ENCODE measurements around the gene MRPL37.

DNA sequence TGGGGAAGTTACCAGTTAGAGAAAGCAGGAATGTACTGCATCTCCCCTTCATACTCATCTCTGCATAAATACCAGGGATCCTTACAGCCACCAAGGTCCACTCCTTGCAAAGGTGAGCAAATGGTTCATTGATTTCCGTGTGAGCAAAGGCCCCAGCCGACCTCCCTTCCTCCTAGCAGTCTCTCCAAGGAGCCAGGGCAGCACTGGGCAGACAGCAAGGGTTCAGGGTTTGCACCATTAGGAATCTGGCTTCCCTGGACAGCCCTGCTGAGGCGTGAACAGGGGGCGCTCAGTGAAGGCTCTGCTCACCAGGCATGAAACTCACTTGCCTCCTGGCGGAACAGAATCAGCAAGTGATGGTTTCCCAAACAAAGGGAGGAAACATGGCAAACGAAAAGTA is 65.7 kb downstream of the MRPL37 start:
- TF ChIP-seq, protein P1, sequence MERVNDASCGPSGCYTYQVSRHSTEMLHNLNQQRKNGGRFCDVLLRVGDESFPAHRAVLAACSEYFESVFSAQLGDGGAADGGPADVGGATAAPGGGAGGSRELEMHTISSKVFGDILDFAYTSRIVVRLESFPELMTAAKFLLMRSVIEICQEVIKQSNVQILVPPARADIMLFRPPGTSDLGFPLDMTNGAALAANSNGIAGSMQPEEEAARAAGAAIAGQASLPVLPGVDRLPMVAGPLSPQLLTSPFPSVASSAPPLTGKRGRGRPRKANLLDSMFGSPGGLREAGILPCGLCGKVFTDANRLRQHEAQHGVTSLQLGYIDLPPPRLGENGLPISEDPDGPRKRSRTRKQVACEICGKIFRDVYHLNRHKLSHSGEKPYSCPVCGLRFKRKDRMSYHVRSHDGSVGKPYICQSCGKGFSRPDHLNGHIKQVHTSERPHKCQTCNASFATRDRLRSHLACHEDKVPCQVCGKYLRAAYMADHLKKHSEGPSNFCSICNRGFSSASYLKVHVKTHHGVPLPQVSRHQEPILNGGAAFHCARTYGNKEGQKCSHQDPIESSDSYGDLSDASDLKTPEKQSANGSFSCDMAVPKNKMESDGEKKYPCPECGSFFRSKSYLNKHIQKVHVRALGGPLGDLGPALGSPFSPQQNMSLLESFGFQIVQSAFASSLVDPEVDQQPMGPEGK (CRISPR knock-in tag; IDR thresholded peaks at IDR 0.05; ENCODE audit: borderline replicate concordance): no peak
- TF ChIP-seq GLIS3 (CRISPR knock-in tag; IDR thresholded peaks at IDR 0.05) (no peak), CSDC2 (CRISPR knock-in tag; IDR thresholded peaks at IDR 0.05) (no peak), TOX (CRISPR knock-in tag; IDR thresholded peaks at IDR 0.05; ENCODE audit: borderline replicate concordance) (no peak), ZFP30 (CRISPR knock-in tag; IDR thresholded peaks at IDR 0.05) (no peak), ARNTL (CRISPR knock-in tag; IDR thresholded peaks at IDR 0.05; ENCODE audit: borderline replicate concordance, low read depth) (no peak), RARB (CRISPR knock-in tag; IDR thresholded peaks at IDR 0.05) (no peak), SNAI2 (CRISPR knock-in tag; IDR thresholded peaks at IDR 0.05) (no peak)
- TF ChIP-seq, protein P2, sequence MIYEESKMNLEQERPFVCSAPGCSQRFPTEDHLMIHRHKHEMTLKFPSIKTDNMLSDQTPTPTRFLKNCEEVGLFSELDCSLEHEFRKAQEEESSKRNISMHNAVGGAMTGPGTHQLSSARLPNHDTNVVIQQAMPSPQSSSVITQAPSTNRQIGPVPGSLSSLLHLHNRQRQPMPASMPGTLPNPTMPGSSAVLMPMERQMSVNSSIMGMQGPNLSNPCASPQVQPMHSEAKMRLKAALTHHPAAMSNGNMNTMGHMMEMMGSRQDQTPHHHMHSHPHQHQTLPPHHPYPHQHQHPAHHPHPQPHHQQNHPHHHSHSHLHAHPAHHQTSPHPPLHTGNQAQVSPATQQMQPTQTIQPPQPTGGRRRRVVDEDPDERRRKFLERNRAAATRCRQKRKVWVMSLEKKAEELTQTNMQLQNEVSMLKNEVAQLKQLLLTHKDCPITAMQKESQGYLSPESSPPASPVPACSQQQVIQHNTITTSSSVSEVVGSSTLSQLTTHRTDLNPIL (CRISPR knock-in tag; IDR thresholded peaks at IDR 0.05; ENCODE audit: low read depth): no peak
- TF ChIP-seq, protein P3, sequence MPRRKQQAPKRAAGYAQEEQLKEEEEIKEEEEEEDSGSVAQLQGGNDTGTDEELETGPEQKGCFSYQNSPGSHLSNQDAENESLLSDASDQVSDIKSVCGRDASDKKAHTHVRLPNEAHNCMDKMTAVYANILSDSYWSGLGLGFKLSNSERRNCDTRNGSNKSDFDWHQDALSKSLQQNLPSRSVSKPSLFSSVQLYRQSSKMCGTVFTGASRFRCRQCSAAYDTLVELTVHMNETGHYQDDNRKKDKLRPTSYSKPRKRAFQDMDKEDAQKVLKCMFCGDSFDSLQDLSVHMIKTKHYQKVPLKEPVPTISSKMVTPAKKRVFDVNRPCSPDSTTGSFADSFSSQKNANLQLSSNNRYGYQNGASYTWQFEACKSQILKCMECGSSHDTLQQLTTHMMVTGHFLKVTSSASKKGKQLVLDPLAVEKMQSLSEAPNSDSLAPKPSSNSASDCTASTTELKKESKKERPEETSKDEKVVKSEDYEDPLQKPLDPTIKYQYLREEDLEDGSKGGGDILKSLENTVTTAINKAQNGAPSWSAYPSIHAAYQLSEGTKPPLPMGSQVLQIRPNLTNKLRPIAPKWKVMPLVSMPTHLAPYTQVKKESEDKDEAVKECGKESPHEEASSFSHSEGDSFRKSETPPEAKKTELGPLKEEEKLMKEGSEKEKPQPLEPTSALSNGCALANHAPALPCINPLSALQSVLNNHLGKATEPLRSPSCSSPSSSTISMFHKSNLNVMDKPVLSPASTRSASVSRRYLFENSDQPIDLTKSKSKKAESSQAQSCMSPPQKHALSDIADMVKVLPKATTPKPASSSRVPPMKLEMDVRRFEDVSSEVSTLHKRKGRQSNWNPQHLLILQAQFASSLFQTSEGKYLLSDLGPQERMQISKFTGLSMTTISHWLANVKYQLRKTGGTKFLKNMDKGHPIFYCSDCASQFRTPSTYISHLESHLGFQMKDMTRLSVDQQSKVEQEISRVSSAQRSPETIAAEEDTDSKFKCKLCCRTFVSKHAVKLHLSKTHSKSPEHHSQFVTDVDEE (CRISPR knock-in tag; IDR thresholded peaks at IDR 0.05): no peak
